SK-N-SH (cell line): ENCODE data around the gene GLIS1.

ENCODE experiments used
- EZH2phosphoT487 ChIP-seq: fragments of 200-600 bp; sonication (generic); IDR thresholded peaks from 2 replicates; pipeline ENCODE4 v1.6.1; 2017; ENCODE audit warnings: low read depth, mixed run types, mild to moderate bottlenecking, antibody characterized with exemption, moderate library complexity, borderline replicate concordance
- MAX ChIP-seq: IDR thresholded peaks from 2 replicates; pipeline ENCODE4 v1.4.0; 2012; ENCODE audit warnings: low read depth
- MEF2A ChIP-seq: IDR thresholded peaks from 2 replicates; pipeline ENCODE4 v1.4.0; 2012; ENCODE audit warnings: low read depth, borderline replicate concordance
- TAF1 ChIP-seq: IDR thresholded peaks from 2 replicates; pipeline ENCODE4 v1.6.1; 2012; ENCODE audit warnings: low read depth, mild to moderate bottlenecking, low read length, moderate library complexity, borderline replicate concordance
- ZBTB33 ChIP-seq: IDR thresholded peaks from 2 replicates; pipeline ENCODE4 v1.4.0; 2012; ENCODE audit warnings: low read depth, borderline replicate concordance
- TF ChIP-seq, protein P1 (sequence below): fragments of 200-600 bp; sonication (generic); IDR thresholded peaks from 2 replicates; pipeline ENCODE4 v1.6.1; 2017; ENCODE audit warnings: antibody characterized with exemption, mild to moderate bottlenecking, moderate library complexity

GRCh38 chr1:53639996-53640700, 98.8 kb downstream of the GLIS1 start:
- TF ChIP-seq, protein P1, sequence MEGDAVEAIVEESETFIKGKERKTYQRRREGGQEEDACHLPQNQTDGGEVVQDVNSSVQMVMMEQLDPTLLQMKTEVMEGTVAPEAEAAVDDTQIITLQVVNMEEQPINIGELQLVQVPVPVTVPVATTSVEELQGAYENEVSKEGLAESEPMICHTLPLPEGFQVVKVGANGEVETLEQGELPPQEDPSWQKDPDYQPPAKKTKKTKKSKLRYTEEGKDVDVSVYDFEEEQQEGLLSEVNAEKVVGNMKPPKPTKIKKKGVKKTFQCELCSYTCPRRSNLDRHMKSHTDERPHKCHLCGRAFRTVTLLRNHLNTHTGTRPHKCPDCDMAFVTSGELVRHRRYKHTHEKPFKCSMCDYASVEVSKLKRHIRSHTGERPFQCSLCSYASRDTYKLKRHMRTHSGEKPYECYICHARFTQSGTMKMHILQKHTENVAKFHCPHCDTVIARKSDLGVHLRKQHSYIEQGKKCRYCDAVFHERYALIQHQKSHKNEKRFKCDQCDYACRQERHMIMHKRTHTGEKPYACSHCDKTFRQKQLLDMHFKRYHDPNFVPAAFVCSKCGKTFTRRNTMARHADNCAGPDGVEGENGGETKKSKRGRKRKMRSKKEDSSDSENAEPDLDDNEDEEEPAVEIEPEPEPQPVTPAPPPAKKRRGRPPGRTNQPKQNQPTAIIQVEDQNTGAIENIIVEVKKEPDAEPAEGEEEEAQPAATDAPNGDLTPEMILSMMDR = no peak
- no peak for TF ChIP-seq TAF1
- no peak for TF ChIP-seq ZBTB33
- no peak for TF ChIP-seq MAX
- no peak for TF ChIP-seq MEF2A
- TF ChIP-seq EZH2phosphoT487 = no peak
